GM19438 (cell line): ENCODE measurements around the gene RASA4.
"Not testable (repeated sequence)": the region's sequence is repeated elsewhere in the genome, so short reads cannot be mapped to it uniquely, and the experiment has no call there.

Source experiments
- ATAC-seq: cut with Tn5 transposase; IDR thresholded peaks from one replicate; pipeline ENCODE4 v1.9.1; 2021; ENCODE audit warnings: low read depth; ENCODE audit not compliant: unreplicated experiment

RASA4 gene

GRCh38 chr7:102609734-102610133 lies 6.8 kb downstream of the RASA4 start:
- not testable (repeated sequence) for ATAC-seq

DNA sequence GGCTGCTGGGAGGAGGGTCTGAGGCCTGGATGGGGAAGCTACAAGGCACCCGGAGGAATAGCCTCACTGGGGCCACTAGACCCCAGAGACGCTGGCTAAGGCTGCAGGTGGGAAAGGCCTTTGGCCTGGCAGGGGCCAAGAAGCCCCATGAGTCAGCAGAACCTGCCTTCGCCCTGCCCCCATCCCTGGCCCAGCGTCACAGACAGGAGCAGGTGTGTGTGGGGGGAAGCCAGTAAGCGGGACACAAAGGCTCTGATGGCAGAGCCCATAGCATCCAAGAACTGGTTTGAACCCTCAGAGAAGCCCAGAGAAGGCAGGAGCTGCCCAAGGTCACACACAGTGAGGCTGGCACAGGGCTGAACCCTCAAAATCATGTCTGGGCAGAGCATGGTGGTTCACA lies 9.7 kb downstream of the RASA4 start:
- not testable (repeated sequence) for ATAC-seq

DNA sequence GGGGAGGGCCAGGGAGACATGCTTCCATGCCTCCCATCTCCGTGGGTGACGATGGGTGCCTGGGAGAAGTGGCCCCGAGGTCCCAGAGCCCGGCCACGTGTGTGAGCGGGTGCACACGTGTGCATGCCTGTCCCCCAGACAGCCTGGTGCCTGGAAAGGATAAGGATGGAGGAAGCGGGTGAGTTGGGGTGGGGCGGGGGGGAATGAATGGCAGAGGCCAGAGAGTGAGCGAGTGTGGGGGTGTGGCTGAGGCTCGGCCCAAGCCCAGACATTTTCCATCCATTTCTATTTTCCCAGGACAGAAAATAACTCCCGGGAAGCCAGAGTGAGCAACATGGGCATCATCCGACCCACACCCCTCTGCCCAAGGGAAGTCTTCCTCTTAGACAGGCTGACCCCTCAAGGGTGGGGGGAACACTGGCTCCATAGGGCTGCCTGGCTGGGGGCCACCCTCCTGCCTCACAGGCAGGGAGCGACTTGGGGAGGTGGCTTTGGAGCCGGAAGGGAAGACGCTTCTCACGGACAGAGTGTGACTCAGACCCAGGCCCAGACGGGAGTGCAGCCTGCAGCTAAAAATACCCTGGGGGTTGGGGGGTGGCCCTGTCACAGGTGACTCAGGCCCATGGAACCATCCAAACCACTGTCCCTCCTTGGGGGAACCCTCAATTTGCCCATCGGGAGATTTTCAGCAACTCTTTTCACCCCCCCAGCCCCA lies 12.0 kb downstream of the RASA4 start:
- ATAC-seq, result not testable (repeated sequence)

- ATAC-seq, result not testable (repeated sequence)
Observed at GRCh38 chr7:102602317-102602716, 14.2 kb downstream of the RASA4 start.

DNA sequence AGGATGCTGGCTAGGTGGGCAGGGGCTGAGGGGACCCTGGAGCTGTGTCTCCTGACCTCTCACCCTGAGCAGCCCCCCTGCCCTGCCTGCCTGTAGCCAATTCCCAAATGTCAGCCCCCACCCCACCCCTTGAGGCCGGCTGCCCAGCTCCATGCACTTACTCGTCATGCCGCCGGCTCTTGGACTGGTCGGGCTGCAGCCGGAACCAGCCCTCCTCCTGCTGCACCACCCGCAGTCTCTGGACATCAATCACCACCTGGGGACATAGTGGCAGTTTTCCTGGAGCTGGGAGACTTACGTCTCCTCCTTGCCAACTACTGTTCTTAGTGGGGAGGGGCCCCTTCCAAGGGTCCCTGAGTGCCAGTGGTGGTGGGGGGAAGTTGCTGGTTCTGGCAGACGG lies 16.9 kb downstream of the RASA4 start:
- not testable (repeated sequence) for ATAC-seq

- ATAC-seq, result not testable (repeated sequence)
Observed at GRCh38 chr7:102596036-102596435, 20.5 kb downstream of the RASA4 start.

GRCh38 chr7:102593637-102594334 lies 22.8 kb downstream of the RASA4 start:
- peak; percentile 52 for ATAC-seq

DNA sequence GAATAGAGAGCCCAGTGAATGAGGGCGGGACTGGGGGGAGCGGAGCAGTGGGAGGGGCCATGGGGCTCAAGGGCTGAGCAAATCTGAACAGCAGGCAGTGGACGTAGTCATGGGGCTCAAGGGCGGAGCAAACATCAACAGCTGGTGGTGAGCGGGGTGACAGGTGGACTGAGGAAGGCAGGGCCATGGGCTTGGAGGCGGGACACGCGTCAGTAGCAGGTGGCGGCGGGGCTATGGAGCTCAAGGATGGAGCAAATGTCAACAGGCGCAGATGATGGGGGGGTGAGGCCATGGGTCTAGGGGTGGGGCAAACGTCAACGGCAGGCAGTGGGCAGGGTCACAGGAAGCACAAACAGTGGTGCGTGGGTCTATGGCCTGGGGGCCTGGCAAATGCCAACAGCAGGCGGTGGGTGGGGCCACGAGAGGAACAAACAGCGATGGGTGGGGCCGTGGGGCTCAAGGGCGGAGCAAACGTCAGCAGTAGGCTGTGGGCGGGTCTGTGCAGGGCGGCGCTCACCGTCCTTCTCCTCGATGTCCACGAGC lies 24.0 kb downstream of the RASA4 start:
- peak; percentile 52 for ATAC-seq

GRCh38 chr7:102589857-102590256 lies 26.7 kb downstream of the RASA4 start:
- ATAC-seq, result peak; percentile 38

DNA sequence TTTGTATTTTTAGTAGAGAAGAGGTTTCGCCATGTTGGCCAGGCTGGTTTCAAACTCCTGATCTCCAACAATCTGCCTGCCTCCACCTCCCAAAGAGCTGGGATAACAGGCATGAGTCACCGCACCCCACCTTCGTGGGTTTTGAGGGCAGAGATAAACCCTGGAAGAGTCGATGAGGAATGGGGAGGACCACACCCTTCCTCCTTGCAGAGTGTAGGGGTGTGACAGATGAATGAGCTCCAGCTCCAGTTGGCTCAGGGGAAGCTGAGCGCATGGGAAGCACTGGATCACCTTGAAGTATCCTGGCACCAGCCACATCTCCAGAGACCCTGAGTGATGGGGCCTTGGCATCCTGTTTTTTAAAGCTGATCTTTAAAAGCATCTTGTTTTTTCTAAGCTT lies 33.1 kb downstream of the RASA4 start:
- ATAC-seq, result not testable (repeated sequence)

DNA sequence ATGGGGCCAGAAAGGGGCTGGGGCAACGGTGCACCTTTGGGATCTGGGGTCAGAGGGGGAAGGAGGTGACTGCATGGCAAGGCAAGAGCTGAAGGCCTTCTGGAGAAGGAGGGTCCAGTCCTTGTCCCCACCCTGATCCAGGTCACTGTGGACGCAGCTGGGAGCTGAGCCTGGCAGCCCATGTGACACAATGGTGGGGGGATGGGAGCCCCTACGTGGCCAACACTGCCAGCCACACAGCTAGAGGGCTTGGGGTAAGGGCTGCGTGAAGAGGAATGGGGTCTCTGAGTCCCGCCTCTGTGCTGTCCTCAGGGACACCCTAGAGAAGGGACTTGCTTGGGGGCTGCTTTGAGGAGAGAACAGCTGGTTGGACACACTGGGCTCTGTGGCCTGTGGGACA lies 34.8 kb downstream of the RASA4 start:
- ATAC-seq, result not testable (repeated sequence)

DNA sequence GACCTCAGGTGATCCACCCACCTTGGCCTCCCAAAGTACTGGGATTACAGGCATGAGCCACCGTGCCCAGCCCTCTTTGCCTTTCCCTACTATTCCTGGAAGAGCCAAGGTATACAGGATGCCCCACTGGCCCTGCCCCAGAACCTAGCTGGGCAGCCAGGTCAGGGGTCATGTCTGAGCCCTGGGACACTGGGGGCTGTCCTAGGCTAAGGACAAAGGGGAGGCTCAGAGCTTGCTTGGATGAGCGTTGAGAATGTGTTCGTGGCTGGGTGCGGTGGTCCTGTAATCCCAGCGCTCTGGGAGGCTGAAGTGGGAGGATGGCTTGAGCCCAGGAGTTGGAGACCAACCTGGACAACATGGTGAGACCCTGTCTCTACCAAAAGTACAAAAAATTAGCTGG lies 38.1 kb downstream of the RASA4 start:
- ATAC-seq, result not testable (repeated sequence)

- not testable (repeated sequence) for ATAC-seq
Observed at GRCh38 chr7:102577315-102578240, 39.0 kb downstream of the RASA4 start.

DNA sequence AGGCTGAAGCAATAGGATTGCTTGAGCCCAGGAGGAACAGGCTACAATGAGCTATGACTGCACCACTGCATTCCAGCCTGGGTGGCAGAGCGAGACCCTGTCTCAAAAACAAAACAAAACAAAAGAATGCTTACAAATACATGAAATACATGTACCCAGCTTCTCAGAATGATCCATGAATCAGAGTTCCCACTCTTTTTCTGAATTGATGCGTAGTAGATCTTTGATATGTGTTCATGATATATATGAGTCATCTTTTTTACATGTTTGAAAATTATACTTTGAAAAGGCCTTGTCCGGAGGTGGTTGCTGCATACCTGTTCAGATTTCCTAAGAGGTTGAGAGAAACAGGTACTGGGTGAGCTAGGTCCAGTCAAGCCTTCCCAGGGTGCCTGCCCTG lies 40.2 kb downstream of the RASA4 start:
- not testable (repeated sequence) for ATAC-seq

DNA sequence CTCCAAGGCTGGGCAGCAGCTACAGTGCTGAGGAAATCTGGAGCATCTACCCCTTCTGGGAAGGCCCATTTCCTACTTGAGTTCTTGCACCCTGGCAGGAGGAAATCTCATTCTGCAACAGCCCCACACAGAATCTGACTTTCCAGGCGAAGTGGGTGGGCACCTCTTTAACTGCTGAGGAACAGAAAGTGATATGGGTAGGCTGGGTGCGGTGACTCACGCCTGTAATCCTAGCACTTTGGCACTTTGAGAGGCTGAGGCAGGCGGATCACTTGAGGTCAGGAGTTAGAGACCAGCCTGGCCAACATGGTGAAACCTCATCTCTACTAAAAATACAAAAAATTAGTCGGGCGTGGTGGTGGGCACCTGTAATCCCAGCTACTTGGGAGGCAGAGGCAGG lies 41.9 kb downstream of the RASA4 start:
- not testable (repeated sequence) for ATAC-seq

- peak; percentile 97 for ATAC-seq
Observed at GRCh38 chr7:102572261-102573239, 44.0 kb downstream of the RASA4 start, which contains the start of gene POLR2J3. TSS of gene POLR2J3 (minus strand) at chr7:102572583. CDS start at chr7:102572521, 62 bp downstream.

- ATAC-seq, result not testable (repeated sequence)
Observed at GRCh38 chr7:102568620-102569019, 47.9 kb downstream of the RASA4 start.

DNA sequence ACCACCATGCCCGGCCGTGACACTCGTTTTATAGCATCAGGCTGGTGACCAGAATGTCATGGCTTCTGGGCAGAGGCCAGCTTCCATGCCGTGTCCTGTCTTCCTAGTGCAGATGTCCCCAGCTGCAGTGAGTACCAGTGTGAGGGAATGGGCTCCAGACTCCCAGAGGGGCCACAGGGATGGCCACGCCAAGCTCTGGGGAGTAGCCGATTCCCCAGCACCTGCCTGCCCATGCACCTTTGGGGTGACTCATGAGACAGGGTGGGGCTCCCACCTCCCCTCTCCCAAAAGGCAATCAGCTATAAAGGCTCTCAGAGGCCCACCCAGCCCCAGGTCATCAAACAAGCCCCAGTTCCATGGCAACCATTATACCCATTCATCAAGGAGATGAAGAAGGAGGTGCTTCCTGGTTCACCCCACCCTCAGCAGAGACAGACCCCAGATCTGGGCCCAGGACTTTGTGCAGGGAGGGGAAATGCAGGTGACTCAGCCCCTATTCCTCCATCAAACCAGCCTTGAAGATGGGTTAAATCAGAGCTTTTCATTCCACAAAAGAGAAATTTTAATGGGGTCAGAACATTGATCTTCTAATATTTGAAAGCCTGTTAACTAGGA lies 65.6 kb downstream of the RASA4 start, which contains the start of gene SPDYE2:
SPDYE2 (plus strand) TSS at position 419 of the 615 bp plus-strand sequence. CDS start 2,030 bp downstream, outside the sequence.
- ATAC-seq, result not testable (repeated sequence)

DNA sequence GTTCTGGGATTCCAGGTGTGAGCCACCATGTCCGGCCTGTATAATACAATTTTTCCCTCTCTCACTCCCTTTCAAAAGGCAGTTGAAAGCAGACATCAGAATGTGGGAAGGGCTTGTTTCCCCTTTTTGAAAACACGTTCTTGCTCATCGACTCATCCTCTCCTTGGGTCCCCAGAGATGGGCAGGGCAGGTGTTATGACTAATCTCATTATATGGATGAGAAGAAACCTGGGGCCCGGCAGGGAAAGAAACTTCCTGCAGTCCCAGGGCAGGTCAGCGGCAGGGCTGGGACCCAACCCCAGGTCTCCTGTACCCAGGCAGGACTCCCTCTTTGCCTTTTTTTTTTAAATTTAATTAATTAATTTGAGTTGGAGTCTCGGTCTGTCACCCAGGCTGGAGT lies 70.2 kb downstream of the RASA4 start:
- peak; percentile 82 for ATAC-seq
